PC-9 (cell line): ENCODE measurements around the gene HDAC5. TPM values are rescaled to one million over a fixed set of nuclear protein-coding genes. Genes with fewer than 3 reads are reported as not detected.

ENCODE experiments used
- BruUV-seq: library from RNA; stranded (reverse); fragments of 400-500 nt; replicated peaks from 2 replicates; lab custom pipeline; 2021; lab: Mats Ljungman, UMichigan
- CTCF ChIA-PET: fragments of 300-600 bp; sonication (Branson Sonifier 250); formaldehyde crosslinking; loops from one replicate; lab custom pipeline; 2022; ENCODE audit warnings: antibody characterized with exemption; lab: Charles Lee
- POLR2A ChIA-PET: fragments of 300-600 bp; sonication (Branson Sonifier 250); formaldehyde crosslinking; loops from one replicate; lab custom pipeline; 2022; ENCODE audit warnings: antibody characterized with exemption; ENCODE audit not compliant: unreplicated experiment; lab: Charles Lee
- DNase-seq, 2 experiments: peaks; one replicate each; pipeline versions ENCODE4 v3.0.0 to v3.0.0-alpha.2; 2015 to 2022; ENCODE audit warnings: mixed read lengths in 1 of 2
- H2AFZ ChIP-seq: fragments of 200-600 bp; sonication (generic); 2 replicates; pipeline ENCODE4 v1.8.1; 2017; ENCODE audit warnings: antibody characterized with exemption
- H3F3A ChIP-seq: fragments of 200-600 bp; sonication (generic); 2 replicates; pipeline ENCODE4 v1.8.1; 2017; ENCODE audit warnings: antibody characterized with exemption, mild to moderate bottlenecking, low read depth; ENCODE audit not compliant: insufficient read depth
- H3K27ac ChIP-seq: fragments of 200-600 bp; sonication (generic); 2 replicates; pipeline ENCODE4 v1.6.1; 2016; ENCODE audit warnings: mixed run types
- H3K27me3 ChIP-seq: fragments of 200-600 bp; sonication (generic); 2 replicates; pipeline ENCODE4 v1.6.1; 2016; ENCODE audit warnings: low read depth, mixed run types; ENCODE audit not compliant: insufficient read depth
- H3K36me3 ChIP-seq: fragments of 200-600 bp; sonication (generic); 2 replicates; pipeline ENCODE4 v1.6.1; 2016; ENCODE audit warnings: low read depth, mixed run types
- H3K4me1 ChIP-seq: fragments of 200-600 bp; sonication (generic); replicated peaks from 2 replicates; pipeline ENCODE4 v1.6.1; 2016; ENCODE audit warnings: mixed run types; ENCODE audit not compliant: insufficient read depth
- H3K4me2 ChIP-seq: fragments of 200-600 bp; sonication (generic); 2 replicates; pipeline ENCODE4 v1.6.1; 2017; ENCODE audit warnings: mixed run types
- H3K4me3 ChIP-seq: fragments of 200-600 bp; sonication (generic); 2 replicates; pipeline ENCODE4 v1.6.1; 2016; ENCODE audit warnings: mixed run types
- H3K79me2 ChIP-seq: fragments of 200-600 bp; sonication (generic); 2 replicates; pipeline ENCODE4 v1.6.1; 2017; ENCODE audit warnings: low read depth, mixed run types
- H3K9me2 ChIP-seq: fragments of 200-600 bp; sonication (generic); 2 replicates; pipeline ENCODE4 v1.8.1; 2017; ENCODE audit warnings: mild to moderate bottlenecking; ENCODE audit not compliant: insufficient read depth
- H3K9me3 ChIP-seq: fragments of 200-600 bp; sonication (generic); 2 replicates; pipeline ENCODE4 v1.8.1; 2016; ENCODE audit warnings: low read depth; ENCODE audit not compliant: insufficient read depth
- H4K20me1 ChIP-seq: fragments of 200-600 bp; sonication (generic); 2 replicates; pipeline ENCODE4 v1.8.1; 2017; ENCODE audit not compliant: insufficient read depth
- EZH2 ChIP-seq: fragments of 200-600 bp; sonication (generic); IDR thresholded peaks from 2 replicates; pipeline ENCODE4 v1.8.0; 2017; ENCODE audit warnings: antibody characterized with exemption, low read depth
- intact Hi-C: fragments of 100-400 bp; cut with micrococcal nuclease; formaldehyde crosslinking; loops from one replicate; pipeline ENCODE4 v1.10.0; 2022; ENCODE audit not compliant: unreplicated experiment
- total RNA-seq: library from RNA; stranded (reverse); gene quantifications from 2 replicates; pipeline ENCODE4 v1.2.3, GENCODE V29; 2021
- TF ChIP-seq, protein P1 (sequence below): fragments of 200-600 bp; sonication (generic); conservative IDR thresholded peaks from 2 replicates; pipeline ENCODE4 v1.6.1; 2017; ENCODE audit warnings: mixed run types, antibody characterized with exemption, mild to moderate bottlenecking, moderate library complexity

Gene HDAC5
- total RNA-seq, 1 experiment from 2014 or later: 24.0 TPM

DNA sequence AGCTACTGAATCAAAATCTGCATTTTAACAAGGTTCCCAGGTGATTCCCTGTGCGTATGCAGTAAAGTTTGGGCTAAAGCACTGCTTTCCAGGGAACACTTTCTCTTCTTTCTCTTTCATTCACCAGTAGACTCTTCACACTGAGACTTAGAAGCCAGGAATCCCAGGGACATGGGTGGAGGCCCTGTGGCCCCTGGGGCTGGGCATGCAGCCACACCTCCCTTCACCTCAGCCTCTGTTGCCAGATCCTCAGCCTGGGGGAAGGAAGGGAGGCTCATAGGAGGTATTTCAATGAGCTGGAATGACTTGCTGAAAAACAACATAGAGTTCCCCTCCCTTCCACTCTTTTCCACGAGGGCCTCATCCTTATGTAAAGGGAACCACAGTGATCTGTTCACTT is 51.7 kb downstream of the HDAC5 start:
- no peaks in the 10 kb centered on the region for H3K27me3 ChIP-seq
- no peaks in the 10 kb centered on the region; the same call in 1 of the 2 replicates for H4K20me1 ChIP-seq
- H2AFZ ChIP-seq: no peak overlapping the region; the same call in 1 of the 2 replicates
- peak; percentile 51 to 68 for DNase-seq
- H3F3A ChIP-seq: peaks cover 38% of the 10 kb centered on the region
- intact Hi-C loops: loop anchor here (2.0 to 10.0 kb wide), 4 partner anchors 36 to 273 kb away; partner anchors contain the start of genes GRN and TMUB2
- H3K9me3 ChIP-seq: no peaks in the 10 kb centered on the region
- peak overlapping the region; percentile 66 for H3K4me3 ChIP-seq
- H3K9me2 ChIP-seq: no peaks in the 10 kb centered on the region
- peak overlapping the region; percentile 87 for H3K27ac ChIP-seq
- no TSS peak for BruUV-seq
- H3K36me3 ChIP-seq: 0 out of 2 replicates have a peak, but pooled peaks cover 7% of the 10 kb centered on the region
- peaks cover 35% of the 10 kb centered on the region for H3K79me2 ChIP-seq
- CTCF ChIA-PET: interaction anchor here (0.5 to 0.7 kb wide), 2 partner anchors 63 to 264 kb away, joined by 3 to 8 read pairs; no protein-coding TSS in a partner anchor
- H3K4me2 ChIP-seq: peak overlapping the region; percentile 84
- POLR2A ChIA-PET: interaction anchor here (0.6 to 1.0 kb wide), 2 partner anchors 52 to 980 kb away, joined by 12 to 22 read pairs; no protein-coding TSS in a partner anchor
- TF ChIP-seq, protein P1, sequence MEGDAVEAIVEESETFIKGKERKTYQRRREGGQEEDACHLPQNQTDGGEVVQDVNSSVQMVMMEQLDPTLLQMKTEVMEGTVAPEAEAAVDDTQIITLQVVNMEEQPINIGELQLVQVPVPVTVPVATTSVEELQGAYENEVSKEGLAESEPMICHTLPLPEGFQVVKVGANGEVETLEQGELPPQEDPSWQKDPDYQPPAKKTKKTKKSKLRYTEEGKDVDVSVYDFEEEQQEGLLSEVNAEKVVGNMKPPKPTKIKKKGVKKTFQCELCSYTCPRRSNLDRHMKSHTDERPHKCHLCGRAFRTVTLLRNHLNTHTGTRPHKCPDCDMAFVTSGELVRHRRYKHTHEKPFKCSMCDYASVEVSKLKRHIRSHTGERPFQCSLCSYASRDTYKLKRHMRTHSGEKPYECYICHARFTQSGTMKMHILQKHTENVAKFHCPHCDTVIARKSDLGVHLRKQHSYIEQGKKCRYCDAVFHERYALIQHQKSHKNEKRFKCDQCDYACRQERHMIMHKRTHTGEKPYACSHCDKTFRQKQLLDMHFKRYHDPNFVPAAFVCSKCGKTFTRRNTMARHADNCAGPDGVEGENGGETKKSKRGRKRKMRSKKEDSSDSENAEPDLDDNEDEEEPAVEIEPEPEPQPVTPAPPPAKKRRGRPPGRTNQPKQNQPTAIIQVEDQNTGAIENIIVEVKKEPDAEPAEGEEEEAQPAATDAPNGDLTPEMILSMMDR: no peak
- no peak for TF ChIP-seq EZH2
- peaks cover 38% of the 10 kb centered on the region for H3K4me1 ChIP-seq

GRCh38 chr17:44071198-44071520 is 52.3 kb downstream of the HDAC5 start:
- BruUV-seq: TSS peak; percentile 62
- 0 out of 2 replicates have a peak, but pooled peaks cover 7% of the 10 kb centered on the region for H3K36me3 ChIP-seq
- H4K20me1 ChIP-seq: no peaks in the 10 kb centered on the region; the same call in 1 of the 2 replicates
- H3K79me2 ChIP-seq: peaks cover 37% of the 10 kb centered on the region
- H3K27ac ChIP-seq: peak overlapping the region; percentile 87
- peaks cover 42% of the 10 kb centered on the region for H3F3A ChIP-seq
- H3K4me3 ChIP-seq: peak overlapping the region; percentile 66
- peak in 1 of 2 experiments; percentile 72 for DNase-seq
- POLR2A ChIA-PET: interaction anchor here (0.6 to 1.0 kb wide), 2 partner anchors 53 to 75 kb away, joined by 3 to 22 read pairs; no protein-coding TSS in a partner anchor
- no peaks in the 10 kb centered on the region for H3K27me3 ChIP-seq
- no peaks in the 10 kb centered on the region for H3K9me2 ChIP-seq
- peaks cover 40% of the 10 kb centered on the region for H3K4me1 ChIP-seq
- peak overlapping the region; percentile 89 for H2AFZ ChIP-seq
- H3K4me2 ChIP-seq: peak overlapping the region; percentile 84
- CTCF ChIA-PET: interaction anchor here (0.7 kb wide), 1 partner anchor 63 kb away, joined by 3 read pairs; no protein-coding TSS in a partner anchor
- no peaks in the 10 kb centered on the region for H3K9me3 ChIP-seq
- TF ChIP-seq, protein P1: no peak
- TF ChIP-seq EZH2: no peak
- intact Hi-C loops: loop anchor here (2.0 to 10.0 kb wide), 4 partner anchors 36 to 274 kb away; partner anchors contain the start of genes GRN and TMUB2

DNA sequence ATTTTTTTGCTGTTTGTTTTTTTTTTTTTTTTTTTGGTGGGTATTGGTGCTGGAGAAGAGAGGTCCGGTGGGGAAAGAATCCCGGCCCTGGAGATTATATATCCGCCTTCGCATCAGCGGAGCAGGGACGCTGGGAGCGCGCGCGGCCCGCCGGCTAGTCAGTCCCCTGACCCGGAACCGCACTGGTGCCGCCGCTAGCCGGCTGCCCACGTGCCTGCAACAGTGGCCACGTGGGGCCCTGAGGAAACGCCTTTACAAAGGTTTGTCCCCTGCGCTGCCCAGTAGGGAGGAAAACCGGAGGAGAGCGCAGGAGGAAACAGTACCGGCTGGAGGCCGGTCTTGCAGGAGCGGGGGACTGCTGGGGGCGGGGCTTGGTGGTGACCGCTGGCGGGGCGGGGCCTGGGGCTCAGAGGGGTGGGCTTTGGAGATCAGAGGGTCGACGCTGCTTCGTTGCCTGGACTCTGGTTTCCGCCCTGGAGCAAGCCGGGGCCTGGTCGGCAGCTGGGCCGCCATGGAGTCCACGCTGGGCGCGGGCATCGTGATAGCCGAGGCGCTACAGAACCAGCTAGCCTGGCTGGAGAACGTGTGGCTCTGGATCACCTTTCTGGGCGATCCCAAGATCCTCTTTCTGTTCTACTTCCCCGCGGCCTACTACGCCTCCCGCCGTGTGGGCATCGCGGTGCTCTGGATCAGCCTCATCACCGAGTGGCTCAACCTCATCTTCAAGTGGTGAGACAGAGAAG is 52.8 kb downstream of the HDAC5 start, which contains the start of gene G6PC3:
Gene G6PC3, plus strand, starts transcription at position 281 of the 743 bp plus-strand sequence. Its CDS starts 231 bp downstream, at position 512.
- 0 out of 2 replicates have a peak, but pooled peaks cover 7% of the 10 kb centered on the region for H3K36me3 ChIP-seq
- peak within 1 kb of the TSS; percentile 91 for H2AFZ ChIP-seq
- peak within 1 kb of the TSS; percentile 87 for H3K27ac ChIP-seq
- no peaks in the 10 kb centered on the region for H3K9me2 ChIP-seq
- no peaks in the 10 kb centered on the region; the same call in 1 of the 2 replicates for H4K20me1 ChIP-seq
- peak; percentile 93 for DNase-seq
- H3K4me3 ChIP-seq: peak within 1 kb of the TSS; percentile 66
- peaks cover 46% of the 10 kb centered on the region for H3F3A ChIP-seq
- intact Hi-C loops: loop anchor here (1.0 to 10.0 kb wide), 5 partner anchors 37 to 274 kb away; partner anchors contain the start of genes GRN and TMUB2
- peaks cover 40% of the 10 kb centered on the region for H3K4me1 ChIP-seq
- no peaks in the 10 kb centered on the region for H3K27me3 ChIP-seq
- CTCF ChIA-PET: interaction anchor here (0.7 kb wide), 2 partner anchors 62 to 275 kb away, joined by 3 read pairs; no protein-coding TSS in a partner anchor
- POLR2A ChIA-PET: interaction anchor here (0.6 to 1.0 kb wide), 4 partner anchors 12 to 602 kb away, joined by 3 to 22 read pairs (median 16); no protein-coding TSS in a partner anchor
- BruUV-seq: no TSS peak
- H3K79me2 ChIP-seq: peaks cover 42% of the 10 kb centered on the region
- no peaks in the 10 kb centered on the region for H3K9me3 ChIP-seq
- H3K4me2 ChIP-seq: peak within 1 kb of the TSS; percentile 84
- TF ChIP-seq EZH2: no peak
- TF ChIP-seq, protein P1: no peak
